ENCODE measurements around the gene STRN3. TPM values are rescaled to one million over a fixed set of nuclear protein-coding genes. Genes with fewer than 3 reads are reported as not detected.
"Not testable (repeated sequence)": the region's sequence is repeated elsewhere in the genome, so short reads cannot be mapped to it uniquely, and the experiment has no call there.

The STRN3 gene
- total and polyA plus RNA-seq, 7 donors: 13.9 to 79.7 (median 64.9) TPM

- H3K9me3 ChIP-seq; H3K4me3 ChIP-seq; intact Hi-C loops (cut with DNase I); H3K27me3 ChIP-seq; H3K36me3 ChIP-seq: not testable (repeated sequence)
- peak; percentile 85 for DNase-seq
- 77 to 83% methylated on average over 9 of the region's 9 CpGs for WGBS, 2 donors
- Histone ChIP-seq H3K27ac (peak overlapping the region; percentile 23 to 41 (median 30)), H3K4me1 (peaks cover 0 to 17% (median 9%) of the 10 kb centered on the region in 4 donors)
- peak in 2 of 4 donors; percentile 14 to 35 for TF ChIP-seq POLR2AphosphoS5 (IDR thresholded peaks at IDR 0.05)
These were observed 26.9 kb upstream of the STRN3 start for GRCh38 chr14:31052905-31053586.

- intact Hi-C loops (cut with DNase I): no loop called here
- DNase-seq: no peak
- TF ChIP-seq CTCF (IDR thresholded peaks at IDR 0.05): no peak
- no peak for TF ChIP-seq EP300 (IDR thresholded peaks at IDR 0.05)
- TF ChIP-seq POLR2AphosphoS5 (IDR thresholded peaks at IDR 0.05): no peak
- TF ChIP-seq POLR2A (IDR thresholded peaks at IDR 0.05): no peak
- no peaks in the 10 kb centered on the region for H3K27me3 ChIP-seq
- WGBS, 2 donors: 69 to 79% methylated on average over 4 of the region's 4 CpGs
- H3K36me3 ChIP-seq: no peaks in the 10 kb centered on the region
- H3K4me1 ChIP-seq: peaks cover 0 to 17% (median 9%) of the 10 kb centered on the region in 4 donors
- H3K4me3 ChIP-seq: no peak overlapping the region
- H3K27ac ChIP-seq: no peak overlapping the region
- no peaks in the 10 kb centered on the region for H3K9me3 ChIP-seq
These were observed 25.3 kb upstream of the STRN3 start for GRCh38 chr14:31051511-31051910.

GRCh38 chr14:31051023-31051422 is 24.8 kb upstream of the STRN3 start:
- H3K9me3 ChIP-seq: no peaks in the 10 kb centered on the region
- no peak for TF ChIP-seq CTCF (IDR thresholded peaks at IDR 0.05)
- no peak for TF ChIP-seq POLR2AphosphoS5 (IDR thresholded peaks at IDR 0.05)
- TF ChIP-seq EP300 (IDR thresholded peaks at IDR 0.05): no peak
- TF ChIP-seq POLR2A (IDR thresholded peaks at IDR 0.05): no peak

GRCh38 chr14:31047503-31047902 is 21.3 kb upstream of the STRN3 start:
- intact Hi-C loops (cut with DNase I): no loop called here
- Histone ChIP-seq H3K4me3 (no peak overlapping the region), H3K9me3 (no peaks in the 10 kb centered on the region), H3K4me1 (peaks cover 0 to 7% (median 0%) of the 10 kb centered on the region in 4 donors), H3K36me3 (no peaks in the 10 kb centered on the region), H3K27ac (peak overlapping the region in 2 of 4 donors; percentile 46 to 48), H3K27me3 (no peaks in the 10 kb centered on the region)
- TF ChIP-seq POLR2AphosphoS5 (IDR thresholded peaks at IDR 0.05): no peak
- no peak for TF ChIP-seq EP300 (IDR thresholded peaks at IDR 0.05)
- no peak for TF ChIP-seq CTCF (IDR thresholded peaks at IDR 0.05)
- TF ChIP-seq POLR2A (IDR thresholded peaks at IDR 0.05): no peak
- 94 to 97% methylated on average over 10 of the region's 10 CpGs for WGBS, 2 donors
- no peak for DNase-seq

More at GRCh38 chr14:31051023-31051422, 24.8 kb upstream of the STRN3 start:
- no peak for DNase-seq
- peaks cover 0 to 17% (median 9%) of the 10 kb centered on the region in 4 donors for H3K4me1 ChIP-seq
- H3K27ac ChIP-seq: no peak overlapping the region
- H3K36me3 ChIP-seq: no peaks in the 10 kb centered on the region
- H3K4me3 ChIP-seq: no peak overlapping the region
- H3K27me3 ChIP-seq: no peaks in the 10 kb centered on the region
- WGBS, 2 donors: 91 to 93% methylated on average over 7 of the region's 7 CpGs
- intact Hi-C loops (cut with DNase I): no loop called here

GRCh38 chr14:31045501-31046080 is 19.4 kb upstream of the STRN3 start:
- intact Hi-C loops (cut with DNase I): no loop called here
- Histone ChIP-seq H3K4me1 (peaks cover 0 to 7% (median 0%) of the 10 kb centered on the region in 4 donors), H3K9me3 (no peaks in the 10 kb centered on the region), H3K27me3 (no peaks in the 10 kb centered on the region), H3K4me3 (no peak overlapping the region), H3K36me3 (no peaks in the 10 kb centered on the region), H3K27ac (no peak overlapping the region)
- WGBS, 2 donors: 94 to 98% methylated on average over 8 of the region's 8 CpGs
- no peak for DNase-seq
- TF ChIP-seq EP300 (IDR thresholded peaks at IDR 0.05): no peak
- TF ChIP-seq POLR2A (IDR thresholded peaks at IDR 0.05): no peak

All from sigmoid colon (tissue), 7 donors.